ENCODE results near the gene RUVBL1.

DNA sequence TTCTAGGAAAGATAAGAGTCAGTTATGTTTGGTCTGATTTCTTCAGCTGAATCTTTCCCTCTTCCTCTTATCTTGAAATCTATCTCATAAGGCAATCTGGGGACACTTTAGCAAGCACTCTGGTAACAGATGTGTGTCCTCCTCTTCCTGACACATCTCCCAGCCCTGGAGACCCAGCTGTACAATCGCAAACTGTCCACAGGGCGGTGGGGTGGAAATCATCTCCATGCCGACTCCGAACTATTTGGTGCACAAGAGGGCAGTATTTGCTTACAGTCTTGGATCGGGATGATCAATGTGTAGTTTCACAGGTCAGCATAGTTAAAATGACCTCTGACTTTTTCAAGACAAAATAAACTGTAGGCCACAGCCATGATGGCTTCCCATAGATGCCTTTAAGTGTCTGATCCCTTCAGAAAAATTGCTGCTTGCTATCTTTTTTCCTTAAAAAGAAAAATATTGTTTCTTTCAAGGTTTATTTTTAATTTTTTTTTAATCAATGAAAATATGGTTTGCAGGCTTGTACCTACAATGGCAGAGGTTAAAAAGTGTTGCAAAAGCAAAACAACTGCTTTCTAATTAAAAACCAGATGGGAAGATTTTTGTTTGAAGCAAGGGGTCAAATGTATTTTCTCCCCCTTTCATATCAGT, 47.4 kb upstream of the RUVBL1 start:
- TF ChIP-seq, protein P1, sequence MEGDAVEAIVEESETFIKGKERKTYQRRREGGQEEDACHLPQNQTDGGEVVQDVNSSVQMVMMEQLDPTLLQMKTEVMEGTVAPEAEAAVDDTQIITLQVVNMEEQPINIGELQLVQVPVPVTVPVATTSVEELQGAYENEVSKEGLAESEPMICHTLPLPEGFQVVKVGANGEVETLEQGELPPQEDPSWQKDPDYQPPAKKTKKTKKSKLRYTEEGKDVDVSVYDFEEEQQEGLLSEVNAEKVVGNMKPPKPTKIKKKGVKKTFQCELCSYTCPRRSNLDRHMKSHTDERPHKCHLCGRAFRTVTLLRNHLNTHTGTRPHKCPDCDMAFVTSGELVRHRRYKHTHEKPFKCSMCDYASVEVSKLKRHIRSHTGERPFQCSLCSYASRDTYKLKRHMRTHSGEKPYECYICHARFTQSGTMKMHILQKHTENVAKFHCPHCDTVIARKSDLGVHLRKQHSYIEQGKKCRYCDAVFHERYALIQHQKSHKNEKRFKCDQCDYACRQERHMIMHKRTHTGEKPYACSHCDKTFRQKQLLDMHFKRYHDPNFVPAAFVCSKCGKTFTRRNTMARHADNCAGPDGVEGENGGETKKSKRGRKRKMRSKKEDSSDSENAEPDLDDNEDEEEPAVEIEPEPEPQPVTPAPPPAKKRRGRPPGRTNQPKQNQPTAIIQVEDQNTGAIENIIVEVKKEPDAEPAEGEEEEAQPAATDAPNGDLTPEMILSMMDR (IDR thresholded peaks at IDR 0.05), result peak; percentile 79 to 94 (median 87)
- no peak for TF ChIP-seq POLR2A (IDR thresholded peaks at IDR 0.05)

Measured in uterus (tissue), 2 donors.